AG09319 (cell line): Measurements from ENCODE around the gene GCKR.
"Not testable (repeated sequence)": the region's sequence is repeated elsewhere in the genome, so short reads cannot be mapped to it uniquely, and the experiment has no call there.

Source experiments
- DNase-seq: peaks from one replicate; pipeline ENCODE4 v3.0.0-alpha.2; 2010; ENCODE audit warnings: low read depth; ENCODE audit errors: extremely low read depth
- CTCF ChIP-seq: IDR thresholded peaks from 2 replicates; pipeline ENCODE4 v1.5.1; 2011; ENCODE audit warnings: low read depth, mild to moderate bottlenecking, inconsistent platforms, low read length, moderate library complexity

The GCKR gene

GRCh38 chr2:27552941-27553340 lies 56.3 kb downstream of the GCKR start:
- DNase-seq = no peak
- no peak for TF ChIP-seq CTCF

- not testable (repeated sequence) for DNase-seq
Observed at GRCh38 chr2:27554451-27554850, 57.8 kb downstream of the GCKR start.

GRCh38 chr2:27559228-27559627 lies 62.6 kb downstream of the GCKR start:
- DNase-seq = no peak
- TF ChIP-seq CTCF = no peak

- TF ChIP-seq CTCF = no peak
- DNase-seq = no peak
Observed at GRCh38 chr2:27561060-27561459, 64.4 kb downstream of the GCKR start.

GRCh38 chr2:27566628-27567027 lies 70.0 kb downstream of the GCKR start:
- no peak for TF ChIP-seq CTCF
- DNase-seq = no peak

- TF ChIP-seq CTCF = no peak
- no peak for DNase-seq
Observed at GRCh38 chr2:27569398-27569797, 72.8 kb downstream of the GCKR start.

- DNase-seq = no peak
- no peak for TF ChIP-seq CTCF
Observed at GRCh38 chr2:27571197-27571596, 74.6 kb downstream of the GCKR start.

GRCh38 chr2:27571681-27572080 lies 75.0 kb downstream of the GCKR start:
- no peak for TF ChIP-seq CTCF
- no peak for DNase-seq
